SKM-1 (cell line): ENCODE results near the gene NFYC.

ENCODE experiments used
- DNase-seq: peaks from one replicate; lab custom pipeline; 2025; ENCODE audit not compliant: unreplicated experiment; lab: John Stamatoyannopoulos, UW

The NFYC gene

DNA sequence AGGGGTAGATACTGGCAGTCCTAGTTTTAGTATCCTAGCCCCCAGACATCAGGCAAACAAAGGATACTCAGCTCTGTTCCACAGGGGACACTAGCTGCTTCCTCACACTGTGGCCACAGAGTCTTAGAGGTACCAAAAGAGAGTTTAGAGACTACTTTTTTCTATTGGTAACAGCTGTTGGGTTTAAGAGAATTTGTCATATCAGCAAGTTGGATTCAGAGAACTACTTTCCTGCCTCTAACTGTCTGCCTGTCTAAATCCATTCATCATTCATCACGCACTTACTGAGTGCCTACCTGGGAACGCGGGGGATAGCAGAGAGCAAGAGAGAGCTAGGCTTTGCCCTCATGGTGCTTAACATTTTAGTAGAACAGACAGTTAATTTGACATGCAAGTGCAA lies 65.0 kb downstream of the NFYC start:
- no peak for DNase-seq

DNA sequence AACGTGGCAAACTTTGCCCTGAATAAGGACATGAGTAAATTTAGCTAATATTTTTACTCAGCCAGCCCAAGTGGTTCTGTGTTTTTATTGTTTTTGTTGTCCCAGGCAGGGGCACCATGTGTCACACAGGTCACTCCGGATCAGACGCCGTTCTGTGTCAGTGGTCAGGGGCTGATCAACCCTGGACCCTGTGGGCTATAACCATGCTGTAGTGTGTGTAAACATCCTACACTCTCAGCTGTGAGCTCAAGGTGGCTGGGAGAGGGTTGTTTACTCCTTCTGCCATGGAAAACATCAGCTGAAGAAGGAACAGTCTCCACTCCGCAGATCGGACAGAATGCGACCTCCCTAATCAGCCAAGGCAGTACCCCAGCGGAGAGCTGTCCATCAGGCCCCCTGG lies 65.6 kb downstream of the NFYC start:
- DNase-seq: no peak

DNA sequence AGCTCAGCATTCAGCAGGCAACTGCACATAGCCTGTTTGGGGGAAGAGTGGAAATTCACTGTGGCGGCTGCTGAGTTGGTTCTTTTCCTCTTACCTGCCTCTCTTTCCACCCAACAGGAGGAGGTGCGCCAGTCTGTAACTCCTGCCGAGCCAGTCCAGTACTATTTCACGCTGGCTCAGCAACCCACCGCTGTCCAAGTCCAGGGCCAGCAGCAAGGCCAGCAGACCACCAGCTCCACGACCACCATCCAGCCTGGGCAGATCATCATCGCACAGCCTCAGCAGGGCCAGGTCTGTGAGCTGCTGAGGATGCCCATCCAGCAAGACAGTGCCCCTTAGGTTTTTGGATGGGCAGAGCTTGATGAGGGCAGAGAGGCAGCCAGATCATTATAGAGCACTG lies 66.5 kb downstream of the NFYC start:
- DNase-seq: no peak

DNA sequence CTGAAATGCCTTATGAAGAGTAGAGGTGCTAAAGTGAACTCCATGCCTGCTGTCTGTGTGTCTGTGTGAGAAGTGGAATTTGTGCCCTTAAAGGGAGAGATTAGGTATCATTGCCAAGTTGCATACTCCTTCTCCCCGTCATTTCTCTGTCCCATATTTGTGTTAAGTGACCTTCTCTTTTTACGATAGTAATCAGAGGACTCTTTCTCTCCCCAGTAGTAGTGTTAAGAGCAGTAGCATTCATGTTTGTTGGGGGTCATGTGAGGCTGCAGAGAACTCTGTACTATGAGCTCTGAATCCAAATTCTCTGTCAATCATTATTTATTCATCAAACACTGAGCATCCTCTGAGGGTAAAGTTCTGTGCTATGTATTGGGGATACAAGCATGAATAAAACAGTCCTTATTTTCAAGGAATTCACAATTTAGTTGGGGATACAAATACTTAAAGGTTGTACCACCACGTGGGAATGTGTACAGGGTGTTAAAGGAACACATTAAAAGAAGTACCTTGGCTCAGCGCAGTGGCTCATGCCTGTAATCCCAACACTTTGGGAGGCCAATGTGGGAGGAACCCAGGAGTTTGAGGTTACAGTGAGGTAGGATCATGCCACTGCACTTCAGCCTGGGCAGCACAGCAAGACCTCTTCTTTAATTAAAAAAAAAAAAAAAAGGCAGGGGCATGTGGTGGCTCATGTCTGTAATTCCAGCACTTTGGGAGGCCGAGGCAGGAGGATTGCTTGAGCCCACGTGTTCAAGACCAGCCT lies 67.3 kb downstream of the NFYC start:
- DNase-seq: no peak

DNA sequence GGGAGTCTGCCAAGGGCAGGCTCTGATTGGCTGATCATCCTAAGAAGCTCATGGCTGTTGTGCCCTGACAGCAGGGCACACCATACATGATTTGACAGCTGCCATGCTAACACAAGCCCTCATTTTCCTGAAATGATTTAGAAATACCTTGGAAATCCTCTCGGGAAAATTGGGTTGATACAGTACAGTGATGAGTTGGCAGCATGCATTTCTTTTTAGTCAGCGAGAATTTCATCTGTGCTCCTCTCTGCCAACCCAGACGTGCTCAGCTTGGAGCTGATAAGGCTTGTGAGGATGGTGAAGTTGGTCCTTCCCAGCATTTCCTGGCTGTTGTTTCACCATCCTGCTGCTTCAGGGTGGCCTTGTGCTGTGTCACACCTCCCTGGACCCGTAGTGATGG lies 69.5 kb downstream of the NFYC start:
- DNase-seq: no peak

DNA sequence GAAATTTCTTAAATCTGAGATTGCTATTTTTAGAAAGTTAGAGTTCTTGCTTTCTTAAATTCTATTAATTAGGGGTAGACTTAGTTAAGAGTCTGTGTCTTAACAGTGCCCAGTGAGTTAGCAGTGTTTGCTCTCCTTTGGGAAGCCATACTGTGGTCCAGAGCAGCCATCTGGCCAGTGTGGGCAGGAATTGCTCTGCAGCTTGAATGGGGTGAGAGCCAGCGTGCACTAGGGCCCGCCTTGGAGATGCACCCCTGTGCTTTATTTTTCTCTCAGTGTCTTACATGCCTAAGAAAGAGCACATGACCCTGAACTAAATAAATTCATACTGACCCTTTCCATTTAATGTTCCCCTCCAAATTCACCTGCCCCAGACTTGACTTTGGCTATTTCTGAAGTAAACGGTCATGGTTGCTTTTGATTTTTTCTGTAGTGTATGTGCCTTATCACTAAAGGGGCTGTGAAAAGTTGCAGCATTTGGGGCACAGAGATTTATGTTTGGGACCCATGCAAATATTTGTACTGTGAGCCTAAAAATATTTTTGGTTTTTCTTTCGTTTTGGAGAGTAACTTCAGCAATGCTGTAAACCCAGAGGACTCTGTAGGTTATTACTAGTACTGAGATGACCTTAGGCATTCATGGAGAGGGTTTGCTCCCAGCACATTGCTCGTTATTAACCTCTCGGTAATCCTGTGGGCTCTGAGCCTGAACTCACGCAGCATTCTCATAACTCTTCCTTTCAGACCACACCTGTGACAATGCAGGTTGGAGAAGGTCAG lies 70.8 kb downstream of the NFYC start:
- no peak for DNase-seq

DNA sequence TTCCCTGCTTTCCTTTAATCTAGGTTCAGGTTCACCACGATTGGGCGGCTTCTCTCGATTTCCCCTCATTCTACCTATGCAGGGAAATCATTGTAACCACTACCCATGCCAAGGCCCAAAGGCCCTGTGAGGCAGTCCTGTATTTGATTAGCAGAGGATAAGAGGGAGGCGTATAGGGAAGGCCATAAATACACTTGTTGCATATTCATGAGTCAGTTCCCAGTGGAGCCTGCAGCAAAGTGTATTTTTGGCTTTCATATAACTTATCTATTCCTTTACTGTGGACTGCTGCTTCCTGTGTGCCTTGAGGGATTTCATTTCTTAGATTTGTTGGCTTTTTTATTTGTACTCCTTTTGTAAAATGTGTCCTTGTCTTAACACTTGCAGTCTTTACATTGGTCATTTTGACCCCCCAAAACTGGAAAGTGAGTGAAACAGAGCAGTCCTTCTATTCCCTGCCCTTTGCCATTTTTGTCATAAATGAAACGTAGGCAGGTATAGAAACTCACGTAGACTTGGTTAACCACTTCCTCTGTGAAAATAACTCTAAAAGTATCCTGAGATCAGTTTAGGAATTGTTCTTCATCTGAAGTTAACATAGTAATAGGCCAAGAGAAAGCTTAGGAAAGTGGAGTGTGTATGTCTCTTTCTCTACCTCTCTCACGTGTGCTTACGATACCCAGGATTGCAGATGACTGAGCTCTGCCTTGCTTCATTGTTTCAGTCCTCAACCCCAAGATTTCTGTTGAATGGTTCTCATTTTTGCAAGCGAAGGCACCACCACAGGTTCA lies 72.4 kb downstream of the NFYC start:
- DNase-seq: no peak

DNA sequence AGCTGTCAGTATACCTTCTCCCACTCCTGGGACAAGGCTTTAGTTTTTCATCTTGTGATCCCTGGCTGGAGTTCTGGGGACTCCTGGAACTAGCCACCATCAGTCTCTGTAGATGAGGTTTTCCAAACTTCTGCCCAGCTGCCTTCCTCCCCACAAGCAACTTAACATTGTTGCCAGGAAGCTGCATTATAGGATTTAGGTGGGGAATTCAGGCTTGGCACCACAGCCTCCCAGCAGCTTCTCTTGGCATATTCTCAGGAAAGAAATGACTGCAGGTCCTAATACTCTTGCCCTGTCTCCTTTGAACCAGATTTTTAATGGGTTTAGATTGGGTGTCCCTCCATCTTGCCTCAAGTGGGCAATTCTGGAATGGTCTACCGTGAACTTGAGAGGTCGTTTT lies 73.5 kb downstream of the NFYC start:
- no peak for DNase-seq

DNA sequence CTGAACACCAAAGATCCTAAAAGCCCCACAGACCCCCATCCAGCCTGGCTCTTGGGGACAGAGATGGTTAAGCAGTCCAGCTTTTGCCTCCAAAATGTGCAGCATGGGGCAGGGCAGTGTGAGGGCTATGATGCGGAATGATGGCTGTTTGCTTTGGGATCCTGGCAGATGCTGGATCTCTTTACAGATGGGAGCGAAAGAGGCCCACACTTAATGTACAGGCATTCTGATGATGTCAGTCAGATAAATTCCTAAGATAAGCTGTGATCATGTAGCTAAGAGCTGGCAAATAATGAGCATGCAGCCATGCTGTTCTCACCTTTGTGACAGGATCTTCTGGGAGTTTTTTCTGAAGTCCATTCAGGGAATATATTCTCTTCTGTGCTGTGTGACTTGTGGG lies 74.5 kb downstream of the NFYC start:
- DNase-seq: no peak

DNA sequence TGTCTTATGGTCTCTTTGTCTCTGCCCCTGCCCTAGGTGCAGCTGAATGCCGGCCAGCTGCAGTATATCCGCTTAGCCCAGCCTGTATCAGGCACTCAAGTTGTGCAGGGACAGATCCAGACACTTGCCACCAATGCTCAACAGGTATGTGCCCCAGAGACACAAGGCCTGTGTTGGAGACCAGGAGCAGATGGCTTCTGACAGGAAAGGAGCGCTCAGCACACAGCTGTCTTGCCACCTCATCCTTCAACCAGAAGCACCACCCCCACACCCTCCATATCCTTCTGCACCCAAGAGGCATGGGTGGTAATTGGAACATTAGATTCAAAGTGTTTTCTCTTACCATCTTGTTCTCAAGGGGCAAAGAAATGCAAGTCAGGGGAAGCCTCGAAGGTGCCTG lies 75.1 kb downstream of the NFYC start:
- DNase-seq: no peak

DNA sequence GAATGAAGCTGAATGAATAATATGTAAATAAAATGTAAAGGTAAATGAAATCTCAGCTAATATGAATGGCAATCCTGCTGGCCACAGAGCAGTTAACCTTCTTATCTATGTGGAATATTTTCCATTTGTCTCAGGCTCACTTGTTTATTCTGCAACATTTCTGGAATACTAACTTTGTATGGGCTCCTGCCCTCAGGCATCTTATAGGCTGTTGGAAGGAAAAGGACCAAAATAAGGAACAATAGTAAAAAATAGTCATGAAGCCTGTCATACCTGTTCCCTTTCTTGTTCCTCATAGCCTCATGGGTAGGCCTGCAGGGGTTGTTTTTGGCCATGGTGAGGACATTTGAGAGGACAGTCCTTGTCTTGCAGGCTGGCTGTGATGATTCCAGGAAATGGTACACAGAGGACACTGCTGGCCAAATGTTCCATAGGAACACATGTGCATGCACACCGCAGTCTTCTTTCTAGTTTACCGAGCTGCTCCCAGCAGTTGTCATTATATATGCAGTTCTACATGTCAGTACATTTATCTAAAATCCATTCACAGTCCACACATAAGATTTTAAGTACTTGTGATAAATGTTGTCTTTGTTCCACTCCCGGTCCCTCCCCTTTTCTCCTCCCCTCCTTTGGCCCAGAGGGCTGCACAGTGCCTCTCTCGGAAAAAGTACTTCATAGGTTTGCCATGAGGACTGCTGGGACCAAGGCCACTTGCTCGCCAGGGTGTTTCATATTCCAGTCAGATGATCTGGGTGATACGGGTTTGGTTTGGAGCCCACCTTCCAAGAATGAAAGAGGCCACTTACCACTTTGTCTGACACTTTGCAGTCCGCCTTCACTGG lies 76.9 kb downstream of the NFYC start:
- DNase-seq: no peak

DNA sequence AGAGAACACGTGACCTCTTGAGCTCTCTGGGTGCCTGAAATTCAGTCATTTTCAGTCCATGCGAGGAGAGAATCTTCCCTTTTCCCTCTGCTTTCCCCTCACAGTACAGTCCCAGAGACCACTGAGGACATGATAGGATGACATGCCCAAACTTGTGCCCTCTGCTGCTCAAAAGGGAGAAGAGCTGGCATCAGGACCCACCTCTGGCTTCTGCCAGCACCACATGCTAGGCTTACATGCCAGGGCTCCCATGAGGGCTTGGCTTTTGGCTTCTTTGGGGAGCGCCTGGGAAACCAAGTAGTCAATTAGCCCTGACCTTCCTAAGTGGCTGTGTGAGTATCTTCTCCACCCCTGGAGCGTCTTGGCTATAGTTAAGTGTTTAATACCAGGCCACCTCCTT lies 78.3 kb downstream of the NFYC start:
- no peak for DNase-seq

DNA sequence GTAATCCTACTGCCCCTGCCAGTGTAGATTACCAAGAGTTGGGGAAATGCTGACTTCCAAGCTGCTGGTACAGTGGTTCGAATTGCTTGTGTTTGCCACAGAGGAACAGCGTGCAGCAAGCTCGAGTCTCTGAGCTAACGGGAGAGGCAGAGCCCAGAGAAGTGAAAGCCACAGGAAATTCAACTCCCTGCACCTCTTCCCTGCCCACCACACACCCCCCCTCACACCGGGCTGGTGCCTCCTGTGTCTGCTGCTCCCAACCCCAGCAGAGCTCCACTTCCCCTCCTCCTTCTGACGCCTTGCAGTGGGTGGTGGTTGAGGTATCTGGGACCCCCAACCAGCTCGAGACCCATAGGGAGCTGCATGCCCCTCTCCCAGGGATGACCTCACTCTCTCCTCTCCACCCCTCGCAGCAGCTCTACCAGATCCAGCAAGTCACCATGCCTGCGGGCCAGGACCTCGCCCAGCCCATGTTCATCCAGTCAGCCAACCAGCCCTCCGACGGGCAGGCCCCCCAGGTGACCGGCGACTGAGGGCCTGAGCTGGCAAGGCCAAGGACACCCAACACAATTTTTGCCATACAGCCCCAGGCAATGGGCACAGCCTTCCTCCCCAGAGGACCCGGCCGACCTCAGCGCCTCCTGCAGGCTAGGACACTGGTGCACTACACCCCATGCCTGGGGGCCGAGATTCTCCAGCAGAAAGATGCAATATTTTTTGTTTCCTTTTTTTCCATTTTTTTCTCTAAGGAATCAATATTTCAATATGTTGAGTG lies 79.0 kb downstream of the NFYC start:
- no peak for DNase-seq

DNA sequence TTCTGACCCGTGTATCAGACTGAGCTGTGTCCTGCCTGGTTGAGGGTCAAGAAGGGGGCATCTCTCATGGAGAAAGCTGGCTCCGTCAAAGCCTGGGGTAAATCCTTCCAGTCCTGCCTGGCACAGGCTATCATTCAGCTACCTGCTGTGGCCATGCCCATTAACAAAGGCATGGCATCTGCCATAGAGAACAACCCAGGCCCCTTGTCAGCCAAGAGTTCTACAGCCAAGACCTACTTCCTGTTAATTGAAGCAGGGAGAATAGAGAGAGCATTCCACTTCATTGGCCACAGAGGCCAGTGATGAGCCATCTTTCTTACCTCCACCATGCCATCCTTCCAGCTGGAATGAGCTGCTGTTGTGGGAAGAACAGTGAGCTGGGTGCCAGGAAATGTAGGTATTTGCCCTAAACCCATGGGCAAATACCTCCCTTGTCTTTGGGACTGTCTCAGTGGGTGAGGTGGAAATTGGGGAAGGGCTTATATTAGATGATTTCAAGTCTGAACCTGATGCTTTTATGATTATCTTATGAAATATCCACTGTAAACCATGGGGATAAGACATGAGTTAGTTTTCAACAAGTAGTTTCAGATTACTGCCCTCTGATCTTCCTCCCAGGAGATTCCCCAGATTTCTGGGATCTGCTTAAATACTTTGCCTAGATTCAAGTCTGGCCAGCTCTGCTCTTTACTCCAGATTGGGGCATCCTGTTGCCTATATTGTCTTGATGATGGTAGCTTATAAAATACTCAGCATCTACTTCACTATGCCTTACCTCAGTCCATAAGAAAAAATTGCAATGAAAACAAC lies 80.8 kb downstream of the NFYC start:
- no peak for DNase-seq

DNA sequence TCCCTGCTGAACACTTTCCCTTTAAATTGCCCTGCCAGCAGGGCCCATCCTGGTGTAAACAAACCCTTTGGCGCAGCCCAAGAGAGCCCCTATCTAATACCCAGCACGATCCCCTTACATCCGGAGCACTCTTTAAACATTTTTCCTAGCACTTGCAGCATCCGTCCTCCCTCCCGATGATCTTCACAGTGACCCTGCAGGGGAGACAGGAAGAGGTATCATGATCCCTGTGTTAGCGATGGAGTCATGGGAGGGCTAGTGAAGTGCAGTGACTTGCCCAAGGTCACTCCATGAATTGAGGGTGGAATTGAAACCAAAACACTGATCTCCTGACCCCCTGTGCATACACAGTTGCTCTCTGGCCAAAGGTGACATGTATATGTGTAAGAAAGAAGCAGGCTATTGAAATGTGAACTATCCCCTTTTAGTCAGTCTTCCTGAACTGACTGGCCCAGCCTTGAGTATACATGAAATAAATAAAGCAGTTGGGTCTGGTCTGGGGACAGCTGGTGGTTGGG lies 82.3 kb downstream of the NFYC start:
- no peak for DNase-seq

DNA sequence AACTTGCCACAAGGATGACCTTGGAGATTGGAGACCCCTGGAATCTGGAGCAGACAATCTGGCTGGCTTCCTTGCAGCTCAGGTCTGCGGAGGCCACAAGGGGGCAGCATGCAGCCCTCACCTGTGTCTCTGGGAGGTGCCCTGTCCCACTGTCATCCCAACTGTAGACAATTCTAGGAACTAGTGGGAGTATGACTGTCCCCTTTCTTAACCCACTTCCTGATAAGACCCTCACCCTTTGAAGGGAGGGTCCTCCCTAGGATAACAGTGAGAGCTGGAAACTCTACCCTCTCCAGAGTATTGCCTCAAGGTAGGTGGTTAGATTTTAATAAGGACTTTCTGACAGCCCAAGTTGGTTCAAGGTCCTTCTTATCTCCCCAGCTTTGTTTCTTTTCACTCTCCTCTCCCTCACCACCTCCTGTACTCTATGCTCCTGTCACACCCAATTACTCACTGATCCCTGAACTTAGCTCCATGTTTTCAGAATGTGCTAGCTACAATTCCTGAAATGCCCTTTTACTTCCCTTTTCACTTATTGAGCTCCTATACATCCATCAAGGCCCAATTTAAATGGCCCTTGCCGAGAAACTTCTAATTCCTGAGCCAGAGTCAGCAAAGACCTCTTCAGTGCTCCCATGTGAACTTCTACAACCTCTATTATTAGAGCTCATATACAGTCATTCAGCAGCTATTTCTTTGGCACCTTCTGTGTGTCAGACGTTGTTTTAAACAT lies 82.9 kb downstream of the NFYC start:
- DNase-seq: peak; percentile 15

DNA sequence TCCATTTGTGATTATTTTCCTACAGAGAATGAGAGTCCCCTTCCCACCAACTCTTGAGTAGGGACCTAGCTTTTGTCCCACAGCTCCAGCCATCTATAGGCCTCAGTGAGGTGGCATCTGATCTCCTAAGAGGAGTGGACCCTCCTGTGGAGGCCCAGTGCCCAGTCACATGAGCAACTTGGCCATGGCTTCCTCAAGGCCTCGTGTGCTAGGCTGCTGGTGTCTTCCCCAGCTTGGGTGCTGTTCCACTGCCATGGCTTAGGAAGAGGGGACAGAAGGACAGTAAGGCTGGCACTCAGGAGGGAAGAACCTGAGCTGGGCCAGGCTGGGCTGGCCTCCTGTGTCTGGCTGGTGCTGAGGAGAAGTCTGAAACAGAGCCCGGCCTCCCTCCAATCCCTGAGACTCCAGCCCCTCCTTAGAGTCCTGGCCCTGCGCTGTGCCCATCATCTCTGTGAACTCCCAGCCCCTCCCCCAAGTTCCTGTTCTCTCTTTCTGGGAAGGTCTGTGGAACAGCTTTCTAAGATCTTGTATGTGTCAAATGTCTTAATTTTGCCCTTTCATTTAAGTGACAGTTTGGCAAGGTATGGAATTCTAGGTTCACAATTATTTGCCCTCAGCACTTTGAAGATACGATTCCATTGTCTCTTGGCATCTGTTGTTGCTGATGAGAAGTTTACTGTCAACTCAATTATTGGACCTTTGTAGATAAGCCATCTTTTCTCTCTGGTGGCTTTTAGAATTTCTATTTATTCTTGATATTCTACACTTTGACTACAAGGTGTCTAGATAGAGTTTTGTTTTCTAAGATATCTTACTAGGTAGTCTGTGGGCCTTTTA lies 85.0 kb downstream of the NFYC start:
- no peak for DNase-seq
